Neural progenitor cell (in vitro differentiated cells): ENCODE measurements around the gene CYGB.

Source experiments
- EZH2phosphoT487 ChIP-seq: fragments of 200-600 bp; sonication (generic); IDR thresholded peaks from 2 replicates; pipeline ENCODE4 v1.6.1; 2017; ENCODE audit warnings: antibody characterized with exemption
- TF ChIP-seq, protein P1 (sequence below): fragments of 200-600 bp; sonication (generic); IDR thresholded peaks from 2 replicates; pipeline ENCODE4 v1.5.1; 2017; ENCODE audit warnings: antibody characterized with exemption, mild to moderate bottlenecking

DNA sequence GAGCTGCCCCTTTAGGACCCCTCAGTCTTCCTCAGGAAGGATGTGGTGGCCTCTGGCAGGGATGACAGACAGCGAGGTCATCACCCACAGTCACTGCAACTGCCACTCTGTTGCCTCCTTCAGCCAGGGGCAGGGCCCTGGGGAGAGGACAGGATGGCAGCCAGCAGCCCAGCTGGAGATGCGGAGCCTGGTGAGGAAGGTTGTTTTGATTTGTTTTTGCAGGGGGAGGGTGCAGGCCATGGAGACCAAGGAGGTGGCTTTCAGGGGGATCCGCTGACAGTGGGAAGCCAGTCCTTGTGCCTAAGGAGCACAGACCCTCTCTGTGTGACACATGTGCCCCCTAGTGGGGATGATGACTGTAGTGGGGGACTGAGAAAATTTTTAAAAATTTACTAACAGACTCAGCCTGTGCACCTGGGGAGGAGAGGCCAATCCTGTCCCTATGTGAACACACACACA is 9.7 kb upstream of the CYGB start:
- no peak for TF ChIP-seq EZH2phosphoT487
- TF ChIP-seq, protein P1, sequence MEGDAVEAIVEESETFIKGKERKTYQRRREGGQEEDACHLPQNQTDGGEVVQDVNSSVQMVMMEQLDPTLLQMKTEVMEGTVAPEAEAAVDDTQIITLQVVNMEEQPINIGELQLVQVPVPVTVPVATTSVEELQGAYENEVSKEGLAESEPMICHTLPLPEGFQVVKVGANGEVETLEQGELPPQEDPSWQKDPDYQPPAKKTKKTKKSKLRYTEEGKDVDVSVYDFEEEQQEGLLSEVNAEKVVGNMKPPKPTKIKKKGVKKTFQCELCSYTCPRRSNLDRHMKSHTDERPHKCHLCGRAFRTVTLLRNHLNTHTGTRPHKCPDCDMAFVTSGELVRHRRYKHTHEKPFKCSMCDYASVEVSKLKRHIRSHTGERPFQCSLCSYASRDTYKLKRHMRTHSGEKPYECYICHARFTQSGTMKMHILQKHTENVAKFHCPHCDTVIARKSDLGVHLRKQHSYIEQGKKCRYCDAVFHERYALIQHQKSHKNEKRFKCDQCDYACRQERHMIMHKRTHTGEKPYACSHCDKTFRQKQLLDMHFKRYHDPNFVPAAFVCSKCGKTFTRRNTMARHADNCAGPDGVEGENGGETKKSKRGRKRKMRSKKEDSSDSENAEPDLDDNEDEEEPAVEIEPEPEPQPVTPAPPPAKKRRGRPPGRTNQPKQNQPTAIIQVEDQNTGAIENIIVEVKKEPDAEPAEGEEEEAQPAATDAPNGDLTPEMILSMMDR, result peak; percentile 75
